ENCODE measurements around the gene FOSL2. TPM values are rescaled to one million over a fixed set of nuclear protein-coding genes. Genes with fewer than 3 reads are reported as not detected.

FOSL2 gene
- total RNA-seq, 1 experiment from 2014 or later: 34.2 TPM

DNA sequence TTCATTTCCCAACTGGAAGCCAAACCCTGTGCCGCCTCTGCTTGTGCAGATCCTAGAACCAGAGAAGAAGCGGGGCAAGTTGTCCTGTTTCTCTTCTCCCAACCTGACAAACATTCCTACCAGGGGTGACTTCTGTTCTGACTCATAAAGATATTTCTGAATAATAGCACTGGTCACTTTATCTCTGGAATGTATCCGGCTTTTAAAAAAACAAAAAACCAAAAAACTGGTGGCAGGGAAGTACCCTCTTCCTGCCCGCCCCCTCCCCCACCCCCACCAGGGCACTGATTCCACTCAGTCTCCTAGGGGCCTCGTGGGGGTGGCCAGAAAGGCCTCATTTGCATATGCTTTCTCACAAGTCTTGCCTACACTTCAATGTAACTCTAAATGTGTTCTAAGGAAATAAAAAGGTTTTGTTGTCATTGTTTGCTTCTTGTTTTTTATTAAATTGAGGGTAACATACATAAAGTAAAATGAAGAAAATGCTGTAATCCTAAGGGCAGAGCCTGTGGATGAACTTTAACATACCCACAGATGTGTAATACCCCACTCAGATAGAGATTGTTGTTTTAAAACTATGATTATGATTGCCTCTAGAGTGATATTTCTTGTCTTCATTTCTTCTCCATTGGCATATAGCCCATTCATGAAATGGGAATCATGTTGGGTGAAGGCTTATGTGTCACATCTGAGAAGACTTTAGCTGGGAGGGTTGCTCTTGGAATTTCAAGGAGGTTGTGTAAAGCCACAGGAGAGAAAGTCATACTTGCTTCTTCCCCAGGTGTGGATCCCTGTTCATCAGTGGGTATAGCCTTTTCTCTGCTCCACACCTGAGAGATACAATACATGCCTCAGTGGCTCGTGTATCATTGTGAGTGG, 5.3 kb upstream of the FOSL2 start:
- H2AFZ ChIP-seq (ENCODE audit: low read length): no peak overlapping the region

DNA sequence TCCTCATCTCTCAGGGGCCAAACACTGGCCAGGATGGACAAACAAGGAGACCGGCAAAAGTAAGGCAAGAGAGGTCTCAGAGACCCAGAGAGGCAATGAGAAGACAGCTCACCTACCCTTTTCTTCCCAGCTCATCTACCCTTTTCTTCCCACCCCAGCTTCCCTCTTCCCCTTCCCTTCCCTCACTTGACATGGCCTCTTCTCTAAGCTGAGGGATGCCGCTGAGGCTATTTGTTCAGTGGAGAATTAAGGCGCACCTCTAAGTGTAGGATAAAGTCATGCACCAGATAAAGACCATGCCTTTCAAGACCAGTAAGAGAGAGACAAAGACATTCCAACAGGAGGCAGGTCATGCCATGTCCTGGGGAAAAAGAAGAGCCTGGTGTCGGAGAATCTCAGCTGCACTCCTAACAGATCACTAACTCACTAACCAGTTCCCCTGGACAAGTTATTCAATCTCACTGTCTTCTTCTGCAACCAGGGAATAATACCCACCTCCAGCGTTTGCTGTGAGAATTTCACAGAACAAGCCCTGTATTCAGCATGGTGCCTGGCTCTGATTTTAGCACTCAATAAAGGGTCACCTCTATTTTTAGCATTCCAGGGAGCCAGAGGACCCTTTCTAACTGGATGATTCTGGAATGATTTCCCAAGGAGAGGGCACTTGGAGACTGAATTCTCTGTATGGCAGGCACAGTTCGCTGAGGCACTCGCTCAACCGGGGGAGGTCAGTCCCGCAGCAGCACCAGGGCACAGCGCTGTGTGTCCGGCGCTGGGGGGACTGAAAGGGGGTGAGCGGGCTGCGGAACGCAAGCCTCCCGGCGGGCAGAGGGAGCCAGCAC, 3.0 kb upstream of the FOSL2 start:
- H3F3A ChIP-seq (ENCODE audit: low read length, unreplicated experiment): no peaks in the 10 kb centered on the region
- H3K27me3 ChIP-seq (ENCODE audit: low read length): no peaks in the 10 kb centered on the region
- intact Hi-C loops (cut with micrococcal nuclease): loop anchor here (1.0 to 5.0 kb wide), 5 partner anchors 15 to 301 kb away; no protein-coding TSS in a partner anchor
- no TSS peak for BruUV-seq (replicated peaks)
- ChIA-PET POLR2A (ENCODE audit: unreplicated experiment) (interaction anchor here (0.8 kb wide), 1 partner anchor 737 kb away, joined by 4 read pairs; no protein-coding TSS in a partner anchor), CTCF (interaction anchor here (1.0 kb wide), 1 partner anchor 114 kb away, joined by 3 read pairs; no protein-coding TSS in a partner anchor)
- ATAC-seq (no peak), DNase-seq (no peak)
- H3K4me1 ChIP-seq (ENCODE audit: insufficient read depth, low read length): peaks cover 35% of the 10 kb centered on the region
- peak overlapping the region; percentile 97 for H3K4me2 ChIP-seq (ENCODE audit: low read length)
- peak overlapping the region; percentile 97 for H3K9ac ChIP-seq (ENCODE audit: low read length)
- no peaks in the 10 kb centered on the region for H3K36me3 ChIP-seq (ENCODE audit: low read depth, low read length)
- no peaks in the 10 kb centered on the region for H3K9me2 ChIP-seq (replicated peaks; ENCODE audit: low read length)
- peak overlapping the region; percentile 71 for H2AFZ ChIP-seq (ENCODE audit: low read length)
- 0 out of 2 replicates have a peak, but pooled peaks cover 5% of the 10 kb centered on the region for H4K20me1 ChIP-seq (ENCODE audit: low read length)
- H3K79me2 ChIP-seq (ENCODE audit: low read length): peaks cover 21% of the 10 kb centered on the region
- peak overlapping the region; percentile 87 for H3K4me3 ChIP-seq (ENCODE audit: low read length)
- TF ChIP-seq EZH2 (IDR thresholded peaks at IDR 0.05; ENCODE audit: low read length, unreplicated experiment) (no peak), EZH2phosphoT487 (IDR thresholded peaks at IDR 0.05; ENCODE audit: borderline replicate concordance, low read length) (no peak)
- TF ChIP-seq, protein P1, sequence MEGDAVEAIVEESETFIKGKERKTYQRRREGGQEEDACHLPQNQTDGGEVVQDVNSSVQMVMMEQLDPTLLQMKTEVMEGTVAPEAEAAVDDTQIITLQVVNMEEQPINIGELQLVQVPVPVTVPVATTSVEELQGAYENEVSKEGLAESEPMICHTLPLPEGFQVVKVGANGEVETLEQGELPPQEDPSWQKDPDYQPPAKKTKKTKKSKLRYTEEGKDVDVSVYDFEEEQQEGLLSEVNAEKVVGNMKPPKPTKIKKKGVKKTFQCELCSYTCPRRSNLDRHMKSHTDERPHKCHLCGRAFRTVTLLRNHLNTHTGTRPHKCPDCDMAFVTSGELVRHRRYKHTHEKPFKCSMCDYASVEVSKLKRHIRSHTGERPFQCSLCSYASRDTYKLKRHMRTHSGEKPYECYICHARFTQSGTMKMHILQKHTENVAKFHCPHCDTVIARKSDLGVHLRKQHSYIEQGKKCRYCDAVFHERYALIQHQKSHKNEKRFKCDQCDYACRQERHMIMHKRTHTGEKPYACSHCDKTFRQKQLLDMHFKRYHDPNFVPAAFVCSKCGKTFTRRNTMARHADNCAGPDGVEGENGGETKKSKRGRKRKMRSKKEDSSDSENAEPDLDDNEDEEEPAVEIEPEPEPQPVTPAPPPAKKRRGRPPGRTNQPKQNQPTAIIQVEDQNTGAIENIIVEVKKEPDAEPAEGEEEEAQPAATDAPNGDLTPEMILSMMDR (conservative IDR thresholded peaks at IDR 0.05; ENCODE audit: low read depth, low read length): no peak
- peak overlapping the region; percentile 91 for H3K27ac ChIP-seq (ENCODE audit: low read length)
- H3K9me3 ChIP-seq (ENCODE audit: low read length): no peaks in the 10 kb centered on the region

More for the DNA sequence above, 5.3 kb upstream of the FOSL2 start:
- ATAC-seq: peak; percentile 6; the same call in 1 of the 2 replicates
- no peaks in the 10 kb centered on the region for H3K9me3 ChIP-seq (ENCODE audit: low read length)
- H3K36me3 ChIP-seq (ENCODE audit: low read depth, low read length): no peaks in the 10 kb centered on the region
- intact Hi-C loops (cut with micrococcal nuclease): no loop called here
- DNase-seq: peak; percentile 86
- CTCF ChIA-PET: interaction anchor here (0.6 kb wide), 1 partner anchor 138 kb away, joined by 5 read pairs; no protein-coding TSS in a partner anchor
- no peaks in the 10 kb centered on the region for H3K9me2 ChIP-seq (replicated peaks; ENCODE audit: low read length)
- POLR2A ChIA-PET (ENCODE audit: unreplicated experiment): no interaction called here
- H3K4me2 ChIP-seq (ENCODE audit: low read length): peak overlapping the region; percentile 64
- no TSS peak for BruUV-seq (replicated peaks)
- H3K4me3 ChIP-seq (ENCODE audit: low read length): no peak overlapping the region
- no peak overlapping the region for H3K9ac ChIP-seq (ENCODE audit: low read length)
- no peaks in the 10 kb centered on the region for H4K20me1 ChIP-seq (ENCODE audit: low read length)
- H3F3A ChIP-seq (ENCODE audit: low read length, unreplicated experiment): no peaks in the 10 kb centered on the region
- peaks cover 35% of the 10 kb centered on the region for H3K4me1 ChIP-seq (ENCODE audit: insufficient read depth, low read length)
- TF ChIP-seq, protein P1 (conservative IDR thresholded peaks at IDR 0.05; ENCODE audit: low read depth, low read length): no peak
- no peak for TF ChIP-seq EZH2 (IDR thresholded peaks at IDR 0.05; ENCODE audit: low read length, unreplicated experiment)
- H3K79me2 ChIP-seq (ENCODE audit: low read length): 0 out of 2 replicates have a peak, but pooled peaks cover 3% of the 10 kb centered on the region
- H3K27me3 ChIP-seq (ENCODE audit: low read length): no peaks in the 10 kb centered on the region
- H3K27ac ChIP-seq (ENCODE audit: low read length): peak overlapping the region; percentile 79

All from PC-3 (cell line).